Mesendoderm (in vitro differentiated cells): ENCODE measurements around the gene VENTX.

Experiments
- DNase-seq: peaks from one replicate; pipeline ENCODE4 v3.0.0; 2013
- H2AK5ac ChIP-seq: 2 replicates; pipeline ENCODE4 v1.6.1; 2013; ENCODE audit warnings: low read length, inconsistent platforms
- H2BK120ac ChIP-seq: 2 replicates; pipeline ENCODE4 v1.6.1; 2013; ENCODE audit warnings: low read depth, mild to moderate bottlenecking, low read length, moderate library complexity, mixed read lengths
- H2BK15ac ChIP-seq: replicated peaks from 2 replicates; pipeline ENCODE4 v1.6.1; 2013; ENCODE audit warnings: low read depth, mild to moderate bottlenecking, moderate library complexity
- H2BK5ac ChIP-seq: 2 replicates; pipeline ENCODE4 v1.6.1; 2013; ENCODE audit warnings: low read length, inconsistent platforms
- H3K18ac ChIP-seq: 2 replicates; pipeline ENCODE4 v1.6.1; 2013; ENCODE audit warnings: mild to moderate bottlenecking, low read length, mixed read lengths
- H3K23ac ChIP-seq: one replicate; pipeline ENCODE4 v1.6.1; 2013; ENCODE audit warnings: low read length
- H3K27ac ChIP-seq: 2 replicates; pipeline ENCODE4 v1.5.1; 2013; ENCODE audit warnings: low read depth, mild to moderate bottlenecking, inconsistent platforms, low read length, moderate library complexity
- H3K27me3 ChIP-seq: 2 replicates; pipeline ENCODE4 v1.6.1; 2013; ENCODE audit warnings: low read length, control low read depth, mild to moderate bottlenecking, inconsistent platforms; ENCODE audit not compliant: insufficient read depth, poor library complexity
- H3K36me3 ChIP-seq: 2 replicates; pipeline ENCODE4 v1.6.1; 2013; ENCODE audit warnings: low read length, inconsistent platforms; ENCODE audit not compliant: control insufficient read depth, insufficient read depth
- H3K4ac ChIP-seq: one replicate; pipeline ENCODE4 v1.6.1; 2013; ENCODE audit warnings: low read depth, mild to moderate bottlenecking, low read length, moderate library complexity
- H3K4me1 ChIP-seq: 2 replicates; pipeline ENCODE4 v1.6.1; 2013; ENCODE audit warnings: low read depth, low read length, inconsistent platforms; ENCODE audit not compliant: control insufficient read depth
- H3K4me2 ChIP-seq: 2 replicates; pipeline ENCODE4 v1.6.1; 2013; ENCODE audit warnings: low read length
- H3K4me3 ChIP-seq: 2 replicates; pipeline ENCODE4 v1.5.1; 2013; ENCODE audit warnings: mild to moderate bottlenecking, low read length
- H3K56ac ChIP-seq: one replicate; pipeline ENCODE4 v1.6.1; 2013; ENCODE audit warnings: low read length
- H3K79me1 ChIP-seq: 2 replicates; pipeline ENCODE4 v1.6.1; 2013; ENCODE audit warnings: low read length, inconsistent platforms
- H3K79me2 ChIP-seq: 2 replicates; pipeline ENCODE4 v1.6.1; 2013; ENCODE audit warnings: mild to moderate bottlenecking, low read length; ENCODE audit not compliant: control insufficient read depth, insufficient read depth
- H3K9ac ChIP-seq: 2 replicates; pipeline ENCODE4 v1.6.1; 2013; ENCODE audit warnings: low read length, inconsistent platforms
- H4K5ac ChIP-seq: one replicate; pipeline ENCODE4 v1.6.1; 2013; ENCODE audit warnings: low read length
- H4K8ac ChIP-seq: one replicate; pipeline ENCODE4 v1.6.1; 2013; ENCODE audit warnings: low read depth, mild to moderate bottlenecking, control low read depth, low read length, moderate library complexity
- WGBS: extraction: QIAGEN DNeasy Blood & Tissue Kit; methylation state at CpG from one replicate; pipeline ENCODE4 v1.1.7; 2013; ENCODE audit warnings: low lambda C conversion rate, missing lambda C conversion rate; ENCODE audit not compliant: insufficient coverage; ENCODE audit errors: extremely low coverage; 5-methylcytosine and 5-hydroxymethylcytosine counted together

The VENTX gene

DNA sequence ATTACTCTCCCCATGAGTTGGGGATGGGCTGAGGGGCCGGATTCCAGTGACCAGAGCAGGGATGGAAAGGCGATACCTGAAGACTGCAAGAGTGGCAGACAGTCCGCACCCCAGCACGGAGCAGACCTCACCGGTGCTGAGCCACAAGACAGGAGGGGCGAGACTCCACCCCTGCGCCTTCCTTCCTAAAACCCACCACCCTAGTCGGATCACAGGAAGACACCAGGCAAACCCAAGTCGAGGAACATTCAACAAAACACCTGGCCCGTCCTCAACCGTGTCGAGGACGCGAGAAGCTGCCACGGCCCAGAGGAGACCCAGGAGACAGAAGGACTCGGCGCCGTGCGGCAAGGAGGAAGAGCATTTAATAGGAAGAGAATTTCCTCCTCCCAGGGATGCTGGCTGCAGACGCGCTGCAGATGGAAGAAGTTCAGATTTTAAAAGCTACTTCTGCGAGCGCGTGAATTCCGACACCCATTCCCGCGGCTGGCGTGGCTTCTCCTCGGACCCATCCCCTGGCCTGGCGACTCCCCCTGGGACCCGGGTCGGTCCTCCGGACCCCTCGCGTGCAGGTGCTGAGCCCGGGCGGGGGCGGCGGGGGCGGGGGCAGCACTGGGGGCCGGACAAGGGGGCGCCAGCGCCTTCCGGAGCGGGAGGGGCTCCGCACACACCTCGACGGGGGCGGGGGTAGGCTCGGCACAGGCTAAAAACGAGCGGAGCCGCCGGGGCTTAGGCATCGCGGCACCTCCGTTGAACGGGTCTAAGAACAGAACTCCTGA, 8.2 kb upstream of the VENTX start:
- Histone ChIP-seq H2BK120ac (no peak overlapping the region), H3K23ac (no peak overlapping the region), H4K8ac (no peak overlapping the region), H3K36me3 (no peaks in the 10 kb centered on the region), H3K79me1 (no peaks in the 10 kb centered on the region), H2BK5ac (no peak overlapping the region), H3K4me1 (no peaks in the 10 kb centered on the region), H3K56ac (no peak overlapping the region), H3K9ac (no peak overlapping the region), H2BK15ac (no peak overlapping the region), H3K27ac (no peak overlapping the region), H3K4me3 (no peak overlapping the region), H3K18ac (no peak overlapping the region), H3K4me2 (no peak overlapping the region), H4K5ac (no peak overlapping the region), H3K4ac (no peak overlapping the region), H3K79me2 (no peaks in the 10 kb centered on the region), H2AK5ac (no peak overlapping the region), H3K27me3 (peaks cover 24% of the 10 kb centered on the region)
- no CpG with 5 or more reads among the region's 58 CpGs for WGBS
- DNase-seq: no peak

DNA sequence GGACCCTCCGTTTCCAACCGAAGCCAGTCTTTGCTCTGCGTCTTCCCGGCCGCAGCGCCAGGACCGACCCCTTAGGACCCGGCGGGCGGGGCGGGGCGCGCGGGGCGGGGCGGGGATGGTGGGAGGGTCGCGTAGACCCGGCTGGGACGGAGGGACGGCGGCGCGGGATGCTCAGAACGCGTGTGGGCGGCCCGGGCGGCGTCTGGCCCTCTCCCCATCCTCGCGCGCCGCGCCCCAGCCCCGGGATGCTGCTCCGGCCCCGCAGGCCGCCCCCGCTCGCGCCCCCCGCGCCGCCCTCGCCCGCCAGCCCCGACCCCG, 7.7 kb upstream of the VENTX start, which contains the start of gene UTF1:
Gene UTF1 (plus strand): TSS at position 174 of the 318 bp plus-strand sequence. CDS start 72 bp downstream, at position 246.
- Histone ChIP-seq H4K8ac (no peak within 1 kb of the TSS), H4K5ac (no peak within 1 kb of the TSS), H3K56ac (no peak within 1 kb of the TSS), H3K36me3 (no peaks in the 10 kb centered on the region), H3K23ac (no peak within 1 kb of the TSS), H2BK120ac (no peak within 1 kb of the TSS), H3K4me1 (no peaks in the 10 kb centered on the region), H3K4ac (no peak within 1 kb of the TSS), H3K18ac (no peak within 1 kb of the TSS), H3K27ac (no peak within 1 kb of the TSS), H3K79me2 (no peaks in the 10 kb centered on the region), H3K4me2 (no peak within 1 kb of the TSS), H3K9ac (no peak within 1 kb of the TSS), H3K79me1 (no peaks in the 10 kb centered on the region), H3K27me3 (peaks cover 24% of the 10 kb centered on the region), H2BK15ac (no peak within 1 kb of the TSS), H2AK5ac (no peak within 1 kb of the TSS), H2BK5ac (no peak within 1 kb of the TSS), H3K4me3 (no peak within 1 kb of the TSS)
- no peak for DNase-seq
- no CpG with 5 or more reads among the region's 49 CpGs for WGBS

DNA sequence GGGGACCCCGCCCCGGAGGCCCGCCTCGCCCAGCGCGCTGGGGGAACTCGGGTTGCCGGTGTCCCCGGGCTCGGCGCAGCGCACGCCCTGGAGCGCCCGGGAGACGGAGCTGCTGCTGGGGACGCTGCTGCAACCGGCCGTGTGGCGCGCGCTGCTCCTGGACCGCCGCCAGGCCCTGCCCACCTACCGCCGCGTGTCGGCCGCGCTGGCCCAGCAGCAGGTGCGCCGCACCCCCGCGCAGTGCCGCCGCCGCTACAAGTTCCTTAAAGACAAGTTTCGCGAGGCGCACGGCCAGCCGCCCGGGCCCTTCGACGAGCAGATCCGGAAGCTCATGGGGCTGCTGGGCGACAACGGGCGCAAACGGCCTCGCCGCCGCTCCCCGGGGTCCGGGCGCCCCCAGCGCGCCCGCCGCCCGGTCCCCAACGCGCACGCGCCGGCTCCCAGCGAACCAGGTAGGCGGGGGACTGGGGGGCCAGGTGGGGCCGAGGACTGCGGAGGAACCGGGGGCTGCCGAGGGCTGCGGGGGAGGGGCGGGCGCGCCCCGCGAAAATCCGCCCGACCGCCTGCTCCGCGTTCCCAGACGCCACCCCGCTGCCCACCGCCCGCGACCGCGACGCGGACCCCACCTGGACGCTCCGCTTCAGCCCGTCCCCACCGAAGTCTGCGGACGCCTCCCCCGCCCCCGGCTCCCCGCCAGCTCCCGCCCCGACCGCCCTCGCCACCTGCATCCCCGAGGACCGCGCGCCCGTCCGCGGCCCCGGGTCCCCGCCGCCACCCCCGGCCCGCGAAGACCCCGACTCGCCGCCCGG, 7.1 kb upstream of the VENTX start:
- Histone ChIP-seq H2AK5ac (no peak overlapping the region), H4K5ac (no peak overlapping the region), H3K4me1 (no peaks in the 10 kb centered on the region), H3K27me3 (peaks cover 30% of the 10 kb centered on the region), H3K4me3 (no peak overlapping the region), H3K4ac (no peak overlapping the region), H3K9ac (no peak overlapping the region), H3K56ac (no peak overlapping the region), H2BK15ac (no peak overlapping the region), H3K79me1 (no peaks in the 10 kb centered on the region), H3K4me2 (no peak overlapping the region), H3K36me3 (no peaks in the 10 kb centered on the region), H2BK120ac (no peak overlapping the region), H3K79me2 (no peaks in the 10 kb centered on the region), H3K27ac (no peak overlapping the region), H3K18ac (no peak overlapping the region), H2BK5ac (no peak overlapping the region), H3K23ac (no peak overlapping the region), H4K8ac (no peak overlapping the region)
- DNase-seq: peak; percentile 31
- no CpG with 5 or more reads among the region's 122 CpGs for WGBS

DNA sequence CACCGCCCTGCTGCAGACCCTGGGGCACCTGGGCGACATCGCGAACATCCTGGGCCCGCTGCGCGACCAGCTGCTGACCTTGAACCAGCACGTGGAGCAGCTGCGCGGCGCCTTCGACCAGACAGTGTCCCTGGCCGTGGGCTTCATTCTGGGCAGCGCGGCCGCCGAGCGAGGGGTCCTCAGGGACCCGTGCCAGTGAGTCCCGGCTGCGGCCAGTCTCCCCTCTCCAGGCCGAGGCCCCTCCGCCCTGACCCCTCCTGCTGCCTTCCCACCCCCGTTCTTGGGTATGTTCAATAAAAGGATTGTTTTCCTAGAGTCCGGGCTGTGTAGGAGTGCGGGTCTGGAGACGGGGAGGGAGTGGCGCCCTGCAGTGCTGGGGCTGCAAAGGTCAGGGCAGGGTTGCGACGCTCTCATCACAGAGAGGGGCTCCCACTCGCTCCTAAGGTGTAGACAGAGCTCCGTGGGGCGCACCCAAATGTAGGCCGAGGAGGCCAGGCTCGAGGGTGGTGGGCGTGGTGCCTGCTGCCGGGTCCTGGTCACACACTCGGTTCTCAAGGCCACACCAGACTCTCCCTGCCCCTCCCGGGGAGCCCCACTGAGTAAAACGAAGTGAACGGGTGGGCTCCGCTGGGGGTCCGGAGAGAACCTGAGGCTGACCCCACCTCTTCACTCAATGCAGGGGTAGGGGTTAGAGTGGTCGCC, 6.3 kb upstream of the VENTX start:
- H3K79me2 ChIP-seq: no peaks in the 10 kb centered on the region
- H3K4ac ChIP-seq: no peak overlapping the region
- H3K4me2 ChIP-seq: no peak overlapping the region
- H2BK15ac ChIP-seq: no peak overlapping the region
- no peak overlapping the region for H3K9ac ChIP-seq
- H3K18ac ChIP-seq: no peak overlapping the region
- H3K27ac ChIP-seq: no peak overlapping the region
- no peak overlapping the region for H2AK5ac ChIP-seq
- H4K5ac ChIP-seq: no peak overlapping the region
- H3K56ac ChIP-seq: no peak overlapping the region
- peaks cover 35% of the 10 kb centered on the region for H3K27me3 ChIP-seq
- H3K36me3 ChIP-seq: no peaks in the 10 kb centered on the region
- no peaks in the 10 kb centered on the region for H3K79me1 ChIP-seq
- no peak overlapping the region for H3K4me3 ChIP-seq
- no peak overlapping the region for H3K23ac ChIP-seq
- H4K8ac ChIP-seq: no peak overlapping the region
- DNase-seq: no peak
- WGBS: no CpG with 5 or more reads among the region's 44 CpGs
- no peak overlapping the region for H2BK5ac ChIP-seq
- H3K4me1 ChIP-seq: no peaks in the 10 kb centered on the region
- no peak overlapping the region for H2BK120ac ChIP-seq

DNA sequence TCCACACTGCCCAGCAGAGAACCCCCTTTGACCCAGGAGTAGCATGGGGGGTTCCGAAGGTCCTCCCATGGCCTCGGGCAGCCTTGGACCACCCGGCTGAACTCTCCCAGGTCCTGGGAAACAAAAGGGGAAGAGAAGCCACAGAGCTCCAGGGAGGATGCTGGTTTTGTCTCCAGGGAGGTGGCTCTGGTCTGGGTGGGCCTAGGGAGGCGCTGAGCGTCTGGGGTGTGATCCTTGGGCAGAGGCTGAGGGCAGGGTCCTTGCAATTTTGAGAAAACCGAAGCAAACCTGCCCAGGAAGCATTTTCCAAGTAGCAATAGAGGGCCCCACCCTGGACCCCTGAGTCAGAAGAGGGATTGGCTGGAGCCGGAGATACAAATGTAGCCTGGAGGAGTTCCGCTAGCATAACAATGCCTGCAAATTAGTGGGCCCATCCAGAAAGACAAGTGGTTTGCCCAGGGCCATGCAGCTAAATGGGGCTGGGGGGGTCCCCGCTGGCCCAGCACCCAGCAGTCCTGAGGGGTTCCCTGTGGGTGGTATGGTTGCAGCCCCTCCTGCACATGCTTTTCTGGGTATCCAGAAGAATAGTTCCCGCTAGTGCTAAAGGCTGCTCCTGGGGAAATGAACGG, 5.6 kb upstream of the VENTX start:
- DNase-seq: peak; percentile 33
- no peak overlapping the region for H2BK5ac ChIP-seq
- no peak overlapping the region for H3K27ac ChIP-seq
- no peak overlapping the region for H3K4me2 ChIP-seq
- H3K79me2 ChIP-seq: no peaks in the 10 kb centered on the region
- no peak overlapping the region for H3K9ac ChIP-seq
- no peaks in the 10 kb centered on the region for H3K4me1 ChIP-seq
- no peaks in the 10 kb centered on the region for H3K36me3 ChIP-seq
- no peak overlapping the region for H3K56ac ChIP-seq
- H4K5ac ChIP-seq: no peak overlapping the region
- WGBS: no CpG with 5 or more reads among the region's 11 CpGs
- no peak overlapping the region for H3K18ac ChIP-seq
- H2BK120ac ChIP-seq: no peak overlapping the region
- H3K79me1 ChIP-seq: no peaks in the 10 kb centered on the region
- peaks cover 38% of the 10 kb centered on the region for H3K27me3 ChIP-seq
- H3K23ac ChIP-seq: no peak overlapping the region
- H2AK5ac ChIP-seq: no peak overlapping the region
- no peak overlapping the region for H4K8ac ChIP-seq
- no peak overlapping the region for H2BK15ac ChIP-seq
- H3K4me3 ChIP-seq: no peak overlapping the region
- H3K4ac ChIP-seq: no peak overlapping the region
